Left ventricle myocardium inferior (tissue), 1 donor: ENCODE results near the gene MAPK8. TPM values are rescaled to one million over a fixed set of nuclear protein-coding genes. Genes with fewer than 3 reads are reported as not detected.
A peak's percentile ranks its signal among the peaks of the same experiment; 100 is the strongest.

Source experiments
- DNase-seq: peaks from one replicate; pipeline ENCODE4 v3.0.0-alpha.2; 2020
- H3K27ac ChIP-seq: fragments of 200-600 bp; replicated peaks from 2 replicates; pipeline ENCODE4 v1.8.0; 2021
- H3K27me3 ChIP-seq: fragments of 200-600 bp; 2 replicates; pipeline ENCODE4 v1.8.0; 2021; ENCODE audit warnings: low read depth
- H3K36me3 ChIP-seq: fragments of 200-600 bp; 2 replicates; pipeline ENCODE4 v1.8.0; 2021
- H3K4me1 ChIP-seq: fragments of 200-600 bp; 2 replicates; pipeline ENCODE4 v1.8.0; 2021
- H3K4me3 ChIP-seq: fragments of 200-600 bp; 2 replicates; pipeline ENCODE4 v1.8.0; 2021; ENCODE audit warnings: mild to moderate bottlenecking, moderate library complexity
- H3K9me3 ChIP-seq: fragments of 200-600 bp; replicated peaks from 2 replicates; pipeline ENCODE4 v1.8.0; 2021
- CTCF ChIP-seq: fragments of 200-600 bp; IDR thresholded peaks from 2 replicates; pipeline ENCODE4 v1.8.0; 2021; ENCODE audit warnings: antibody characterized with exemption, mild to moderate bottlenecking, borderline replicate concordance
- intact Hi-C: fragments of 100-400 bp; cut with micrococcal nuclease; formaldehyde crosslinking; loops from one replicate; pipeline ENCODE4 v1.11.0; 2022
- total RNA-seq: library from RNA; stranded (reverse); fragmentation: NEBNext Ultra II Directional; extraction: Animal tissue kit (Norgen Biotek cat#: 25700); gene quantifications from one replicate; pipeline ENCODE4 v1.2.1, GENCODE V29; 2021
- donor health status: DM: no; HTN: yes; CAD: no; lungs with severe emphysema.

MAPK8 gene
- total RNA-seq, 1 donor from 2014 or later, result 32.7 TPM

GRCh38 chr10:48361176-48361575 is 54.7 kb downstream of the MAPK8 start:
- Histone ChIP-seq H3K27me3 (no peaks in the 10 kb centered on the region), H3K27ac (no peak overlapping the region), H3K4me1 (peaks cover 66% of the 10 kb centered on the region), H3K36me3 (no peaks in the 10 kb centered on the region), H3K4me3 (no peak overlapping the region), H3K9me3 (no peaks in the 10 kb centered on the region)
- DNase-seq, result no peak
- TF ChIP-seq CTCF, result no peak
- intact Hi-C loops, result loop anchor here (5.0 to 10.0 kb wide), 2 partner anchors 144 to 291 kb away; no protein-coding TSS in a partner anchor

- H3K4me1 ChIP-seq, result peaks cover 58% of the 10 kb centered on the region
- no peak for DNase-seq
- no peaks in the 10 kb centered on the region for H3K9me3 ChIP-seq
- no peak overlapping the region for H3K4me3 ChIP-seq
- no peaks in the 10 kb centered on the region for H3K36me3 ChIP-seq
- intact Hi-C loops, result loop anchor here (5.0 to 10.0 kb wide), 2 partner anchors 141 to 289 kb away; no protein-coding TSS in a partner anchor
- peak; percentile 82 for TF ChIP-seq CTCF
- no peaks in the 10 kb centered on the region for H3K27me3 ChIP-seq
- peak overlapping the region; percentile 36 for H3K27ac ChIP-seq
Observed at GRCh38 chr10:48363617-48364355, 57.3 kb downstream of the MAPK8 start.

GRCh38 chr10:48364659-48365405 is 58.4 kb downstream of the MAPK8 start:
- no peaks in the 10 kb centered on the region for H3K27me3 ChIP-seq
- H3K4me1 ChIP-seq, result peaks cover 51% of the 10 kb centered on the region
- peak overlapping the region; percentile 22 for H3K4me3 ChIP-seq
- intact Hi-C loops, result loop anchor here (5.0 to 10.0 kb wide), 2 partner anchors 140 to 287 kb away; no protein-coding TSS in a partner anchor
- no peaks in the 10 kb centered on the region for H3K36me3 ChIP-seq
- no peak for DNase-seq
- peak overlapping the region; percentile 36 for H3K27ac ChIP-seq
- no peaks in the 10 kb centered on the region for H3K9me3 ChIP-seq
- no peak for TF ChIP-seq CTCF

- Histone ChIP-seq H3K27ac (peak overlapping the region; percentile 36), H3K27me3 (no peaks in the 10 kb centered on the region), H3K9me3 (no peaks in the 10 kb centered on the region), H3K4me3 (peak overlapping the region; percentile 22), H3K36me3 (no peaks in the 10 kb centered on the region), H3K4me1 (peaks cover 43% of the 10 kb centered on the region)
- intact Hi-C loops, result loop anchor here (10.0 kb wide), 1 partner anchor 139 kb away; no protein-coding TSS in a partner anchor
- DNase-seq, result no peak
- TF ChIP-seq CTCF, result no peak
Observed at GRCh38 chr10:48365668-48366067, 59.2 kb downstream of the MAPK8 start.

- no peak for TF ChIP-seq CTCF
- no peak for DNase-seq
- Histone ChIP-seq H3K9me3 (no peaks in the 10 kb centered on the region), H3K36me3 (no peaks in the 10 kb centered on the region), H3K27me3 (no peaks in the 10 kb centered on the region), H3K27ac (no peak overlapping the region), H3K4me1 (peaks cover 37% of the 10 kb centered on the region), H3K4me3 (no peak overlapping the region)
- intact Hi-C loops, result loop anchor here (10.0 kb wide), 1 partner anchor 139 kb away; no protein-coding TSS in a partner anchor
Observed at GRCh38 chr10:48366261-48366660, 59.8 kb downstream of the MAPK8 start.
